Activated CD4-positive, alpha-beta T cell treated with anti-CD3 and anti-CD28 coated beads for 4 hours (primary cell): ENCODE data around the gene AFG3L2.
"Not testable (repeated sequence)": the region's sequence is repeated elsewhere in the genome, so short reads cannot be mapped to it uniquely, and the experiment has no call there.

Experiments
- DNase-seq, 2 donors: peaks; one replicate each; pipeline ENCODE4 v3.0.0-alpha.2; 2020

The AFG3L2 gene

DNA sequence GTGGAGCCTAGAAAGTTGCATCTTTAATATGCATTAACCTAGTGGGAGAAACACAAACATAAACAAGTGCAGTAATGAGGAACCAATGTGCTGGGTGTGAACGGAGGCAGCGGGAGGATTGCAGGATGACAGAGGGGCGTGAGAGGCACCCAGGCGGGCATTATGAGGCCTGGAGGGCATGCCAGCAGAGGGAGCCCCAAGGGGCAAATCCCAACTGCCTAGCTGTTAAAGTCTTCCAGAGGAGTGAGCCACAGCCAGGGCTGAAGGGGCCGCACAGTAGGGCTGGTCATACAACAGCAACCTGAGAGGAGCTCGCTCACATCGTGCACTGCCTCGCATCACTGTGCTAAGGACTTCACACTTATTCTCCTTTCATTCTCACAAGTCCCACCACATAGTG, 17.4 kb upstream of the AFG3L2 start:
- DNase-seq = no peak

DNA sequence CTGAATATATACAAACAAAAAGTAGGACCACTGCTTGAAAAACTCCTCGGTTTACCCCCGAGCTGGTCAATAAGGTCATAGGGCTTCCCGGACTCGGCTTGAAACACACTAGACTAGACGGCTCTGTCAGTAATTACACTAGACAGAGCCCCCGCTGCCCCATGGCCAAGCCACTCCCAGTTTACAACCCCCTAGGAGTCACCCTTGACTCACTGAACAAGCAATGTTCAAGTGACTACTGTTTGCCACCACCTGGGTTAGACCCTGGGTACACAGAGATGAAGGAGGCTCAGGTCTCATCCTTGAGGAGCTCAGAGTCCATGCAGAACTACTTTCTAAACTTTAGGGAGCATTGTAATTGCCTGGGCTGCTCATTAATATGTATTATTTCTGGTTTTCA, 17.0 kb upstream of the AFG3L2 start:
- no peak for DNase-seq

GRCh38 chr18:12393510-12393909, 16.5 kb upstream of the AFG3L2 start:
- no peak for DNase-seq

- DNase-seq = peak; percentile 41 to 57
These were observed 14.6 kb upstream of the AFG3L2 start for GRCh38 chr18:12391487-12392165.

DNA sequence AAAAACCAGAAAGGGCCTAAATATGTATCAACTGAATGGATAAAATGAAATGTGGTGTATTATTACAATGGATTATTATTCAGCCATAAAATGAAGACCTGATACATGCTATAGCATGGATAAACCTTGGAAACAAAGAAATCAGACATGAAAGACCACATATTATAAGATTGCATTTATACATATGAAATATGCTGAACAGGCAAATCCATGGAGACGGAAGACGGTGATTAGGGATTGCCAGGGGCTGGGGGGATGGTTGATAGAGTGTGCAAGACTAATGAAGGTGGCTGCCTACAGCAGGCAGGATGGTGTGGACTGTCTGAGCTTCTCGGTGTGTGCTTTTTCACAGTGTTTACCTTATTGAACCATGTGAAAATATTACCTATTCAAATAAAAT, 11.4 kb upstream of the AFG3L2 start:
- no peak for DNase-seq

GRCh38 chr18:12384261-12384660, 7.2 kb upstream of the AFG3L2 start:
- DNase-seq = no peak

DNA sequence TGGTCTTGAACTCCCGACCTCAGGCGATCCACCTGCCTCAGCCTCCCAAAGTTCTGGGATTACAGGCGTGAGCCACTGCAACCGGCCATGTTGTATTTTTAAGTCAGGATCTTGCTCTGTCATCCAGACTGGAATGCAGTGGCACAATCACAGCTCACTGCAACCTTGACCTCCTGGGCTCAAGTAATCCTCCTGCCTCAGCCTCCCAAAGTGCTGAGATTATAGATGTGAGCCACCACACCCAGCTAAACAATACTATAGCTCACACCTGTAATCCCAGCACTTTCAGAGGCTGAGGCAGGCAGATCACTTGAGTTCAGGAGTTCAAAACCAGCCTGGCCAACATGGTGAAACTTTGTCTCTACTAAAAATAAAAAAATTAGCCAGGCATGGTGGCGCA, 6.7 kb upstream of the AFG3L2 start:
- not testable (repeated sequence) for DNase-seq

DNA sequence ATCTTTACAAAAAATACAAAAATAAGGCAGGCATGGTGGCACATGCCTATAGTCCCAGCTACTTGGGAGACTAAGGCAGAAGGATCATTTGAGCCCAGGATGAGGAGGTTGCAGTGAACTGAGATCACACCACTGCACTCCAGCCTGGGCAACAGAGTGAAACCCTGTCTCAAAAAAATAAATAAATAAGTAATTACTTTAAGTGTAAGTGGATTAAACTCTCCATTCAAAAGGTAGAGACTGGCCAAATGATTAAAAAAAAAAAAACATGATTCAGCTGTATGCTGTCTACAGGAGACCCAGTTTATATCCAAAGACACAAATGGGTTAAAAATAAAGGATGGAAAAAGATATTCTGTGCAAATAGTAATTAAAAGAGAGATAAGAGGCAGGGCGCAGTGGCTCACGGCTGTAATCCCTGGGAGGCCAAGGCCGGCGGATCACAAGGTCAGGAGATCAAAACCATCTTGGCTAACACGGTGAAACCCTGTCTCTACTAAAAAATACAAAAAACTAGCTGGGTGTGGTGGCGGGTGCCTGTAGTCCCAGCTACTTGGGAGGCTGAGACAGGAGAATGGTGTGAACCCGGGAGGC, 5.3 kb upstream of the AFG3L2 start:
- DNase-seq = not testable (repeated sequence)

- DNase-seq = not testable (repeated sequence)
These were observed 1.2 kb upstream of the AFG3L2 start for GRCh38 chr18:12378198-12378558.

- no peak for DNase-seq
These were observed 650 bp upstream of the AFG3L2 start for GRCh38 chr18:12377556-12378197.

- DNase-seq = peak; percentile 5 to 33
These were observed 833 bp downstream of the AFG3L2 start for GRCh38 chr18:12376034-12376753.

DNA sequence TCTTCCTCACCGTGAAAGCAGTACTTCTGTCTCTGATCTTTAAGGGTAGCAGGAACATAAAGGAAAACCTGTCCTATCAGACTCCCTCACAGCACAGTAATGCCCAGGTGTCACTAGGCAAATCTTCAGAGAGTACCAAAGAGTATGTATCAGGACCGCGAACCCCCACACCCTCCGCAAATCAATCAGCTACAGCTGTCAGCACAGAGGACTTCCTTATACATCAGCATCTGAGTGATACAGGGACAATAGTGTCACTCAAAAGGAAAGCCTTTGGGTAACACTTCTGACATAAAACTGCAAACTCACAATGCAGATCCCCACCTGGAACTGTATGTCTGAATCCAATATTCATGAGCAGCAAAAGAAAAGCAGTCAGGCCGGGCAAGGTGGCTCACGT, 2.6 kb downstream of the AFG3L2 start:
- no peak for DNase-seq

DNA sequence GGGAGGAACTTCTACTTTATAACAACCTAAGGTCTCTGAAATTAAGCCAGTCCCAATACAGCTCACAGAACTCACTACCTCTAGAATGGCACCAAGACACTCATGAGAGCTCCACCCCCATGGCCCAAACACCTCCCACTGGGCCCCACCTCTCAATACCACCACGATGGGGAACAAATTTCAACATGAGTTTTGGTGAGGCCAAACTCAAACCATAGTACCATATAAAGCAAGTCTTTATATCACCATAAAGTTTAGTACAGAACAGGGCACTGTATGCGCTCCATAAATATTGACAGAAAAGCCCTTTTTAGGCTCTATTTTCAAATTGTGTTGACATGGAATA, 3.3 kb downstream of the AFG3L2 start:
- DNase-seq = no peak

GRCh38 chr18:12373116-12373770, 3.8 kb downstream of the AFG3L2 start:
- no peak for DNase-seq

DNA sequence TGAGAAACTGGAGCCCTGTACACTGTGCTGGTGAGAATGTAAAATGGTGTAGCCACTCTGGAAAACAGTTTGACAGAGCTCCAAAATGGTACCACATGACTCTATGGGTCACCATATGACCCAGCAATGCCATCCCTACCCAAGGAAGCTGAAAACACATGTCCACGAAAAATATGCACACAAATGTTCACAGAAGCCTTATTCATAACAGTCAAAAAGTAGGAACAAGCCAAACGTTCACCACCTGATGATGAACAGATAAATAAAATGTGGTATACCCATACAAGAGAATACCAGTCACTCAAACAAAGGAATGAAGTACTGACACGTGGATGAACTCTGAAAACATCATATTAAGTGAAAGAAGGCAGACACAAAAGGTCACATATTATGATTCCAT, 4.6 kb downstream of the AFG3L2 start:
- DNase-seq = no peak

DNA sequence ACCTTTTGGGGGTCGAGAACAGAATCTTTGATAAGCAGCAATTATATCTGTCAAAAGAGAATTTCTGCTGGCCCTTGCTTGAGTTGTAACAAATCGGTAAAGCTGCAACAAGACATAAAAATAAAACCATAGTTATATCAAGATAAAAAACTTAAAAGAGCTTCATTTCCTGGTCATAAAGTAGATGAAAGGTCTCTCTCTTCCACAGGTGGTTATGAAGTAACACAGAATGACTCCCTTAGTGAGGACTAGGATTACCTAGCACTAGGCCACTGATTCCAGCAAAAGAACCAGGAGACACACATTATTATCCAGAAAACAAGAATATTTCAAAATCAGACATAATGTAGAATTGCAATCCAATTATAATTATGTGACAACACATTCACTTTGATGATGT, 5.4 kb downstream of the AFG3L2 start:
- DNase-seq = no peak

DNA sequence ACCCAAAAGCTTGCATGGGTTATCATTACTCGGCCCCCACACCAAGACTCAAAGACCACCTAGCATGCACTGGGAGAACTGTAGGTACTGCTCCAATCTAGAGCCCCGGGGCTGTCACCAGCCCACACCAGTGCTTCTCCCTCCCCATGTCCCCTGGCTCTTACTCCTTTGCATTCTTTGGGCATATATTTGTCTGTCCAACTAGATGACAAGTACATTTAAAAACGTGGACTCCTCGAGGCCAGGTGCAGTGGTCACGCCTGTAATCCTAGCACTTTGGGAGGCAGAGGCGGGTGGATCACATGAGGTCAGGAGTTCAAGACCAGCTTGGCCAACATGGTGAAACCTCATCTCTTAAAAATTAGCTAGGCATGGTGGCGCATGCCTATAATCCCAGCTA, 7.8 kb downstream of the AFG3L2 start:
- no peak for DNase-seq

DNA sequence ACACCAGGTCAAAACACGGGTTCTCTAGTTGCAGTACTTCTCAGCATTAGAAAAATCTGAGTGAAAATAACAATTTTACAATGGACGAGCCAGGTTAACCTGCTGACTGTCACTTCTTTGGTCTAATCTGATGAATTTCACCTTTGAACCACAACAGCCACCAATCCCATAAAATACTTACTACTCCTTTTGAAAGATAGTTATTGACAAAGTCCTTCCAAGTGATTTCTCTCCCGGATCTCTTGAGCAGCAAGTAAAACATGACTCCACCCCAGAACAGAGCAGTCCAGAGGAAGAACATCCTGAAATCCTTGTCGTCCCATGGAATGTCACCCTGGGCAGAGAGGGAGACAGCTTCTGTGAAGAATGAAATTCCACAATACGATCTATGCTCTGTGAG, 10.2 kb downstream of the AFG3L2 start:
- no peak for DNase-seq

GRCh38 chr18:12366379-12366778, 10.6 kb downstream of the AFG3L2 start:
- no peak for DNase-seq

- no peak for DNase-seq
These were observed 14.4 kb downstream of the AFG3L2 start for GRCh38 chr18:12362473-12363174.

- DNase-seq = no peak
These were observed 15.2 kb downstream of the AFG3L2 start for GRCh38 chr18:12361770-12362378.

DNA sequence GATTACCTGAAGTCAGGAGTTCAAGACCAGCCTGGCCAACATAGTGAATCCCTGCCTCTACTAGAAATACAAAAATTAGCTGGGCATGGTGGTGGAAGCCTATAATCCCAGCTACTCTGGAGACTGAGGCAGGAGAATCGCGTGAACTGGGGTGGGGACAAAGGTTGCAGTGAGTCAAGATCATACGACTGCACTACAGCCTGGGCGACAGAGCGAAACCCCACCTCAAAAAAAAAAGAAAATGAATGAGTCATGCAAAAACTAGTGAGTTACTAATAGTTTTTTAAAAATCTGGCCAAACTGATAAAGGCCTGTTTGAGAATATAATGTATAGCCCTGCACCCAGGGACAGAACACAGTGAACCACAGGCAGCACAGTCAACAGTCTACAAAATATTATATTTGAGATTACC, 17.5 kb downstream of the AFG3L2 start:
- no peak for DNase-seq
